Mammary epithelial cell (primary cell): ENCODE measurements around the gene RBMS3.

Experiments
- EZH2 ChIP-seq: IDR thresholded peaks from 2 replicates; pipeline ENCODE4 v1.6.1; 2012; ENCODE audit warnings: low read length, inconsistent platforms, borderline replicate concordance
- TF ChIP-seq, protein P1 (sequence below), 2 donors: IDR thresholded peaks in 1 of 2; conservative IDR thresholded peaks in 1 of 2; 2 replicates each; pipeline ENCODE4 v1.5.1; 2011 to 2012; ENCODE audit warnings: inconsistent platforms in 2 of 2, low read length in 2 of 2, mild to moderate bottlenecking in 2 of 2, control low read depth in 1 of 2, low read depth in 1 of 2; ENCODE audit not compliant: insufficient read depth in 1 of 2; ENCODE audit errors: extremely low read depth in 1 of 2

DNA sequence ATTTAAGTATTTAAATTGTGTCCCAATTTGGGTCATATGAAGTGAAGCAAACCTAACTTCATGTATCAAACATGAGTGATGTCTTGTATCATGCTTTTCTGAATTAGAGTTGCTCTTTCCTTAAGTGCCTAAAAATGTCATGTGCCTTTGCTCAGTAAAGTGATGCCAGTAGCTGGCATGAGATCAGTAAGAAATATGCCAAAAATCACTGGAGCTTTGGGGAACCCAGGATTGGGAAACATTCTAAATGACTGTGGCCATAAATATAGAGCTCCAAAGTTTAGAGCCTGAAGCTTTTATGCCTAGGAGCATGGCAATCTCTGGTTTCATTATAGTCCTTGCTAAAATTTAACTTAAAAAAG is 33.8 kb downstream of the RBMS3 start:
- TF ChIP-seq EZH2, result no peak
- TF ChIP-seq, protein P1, sequence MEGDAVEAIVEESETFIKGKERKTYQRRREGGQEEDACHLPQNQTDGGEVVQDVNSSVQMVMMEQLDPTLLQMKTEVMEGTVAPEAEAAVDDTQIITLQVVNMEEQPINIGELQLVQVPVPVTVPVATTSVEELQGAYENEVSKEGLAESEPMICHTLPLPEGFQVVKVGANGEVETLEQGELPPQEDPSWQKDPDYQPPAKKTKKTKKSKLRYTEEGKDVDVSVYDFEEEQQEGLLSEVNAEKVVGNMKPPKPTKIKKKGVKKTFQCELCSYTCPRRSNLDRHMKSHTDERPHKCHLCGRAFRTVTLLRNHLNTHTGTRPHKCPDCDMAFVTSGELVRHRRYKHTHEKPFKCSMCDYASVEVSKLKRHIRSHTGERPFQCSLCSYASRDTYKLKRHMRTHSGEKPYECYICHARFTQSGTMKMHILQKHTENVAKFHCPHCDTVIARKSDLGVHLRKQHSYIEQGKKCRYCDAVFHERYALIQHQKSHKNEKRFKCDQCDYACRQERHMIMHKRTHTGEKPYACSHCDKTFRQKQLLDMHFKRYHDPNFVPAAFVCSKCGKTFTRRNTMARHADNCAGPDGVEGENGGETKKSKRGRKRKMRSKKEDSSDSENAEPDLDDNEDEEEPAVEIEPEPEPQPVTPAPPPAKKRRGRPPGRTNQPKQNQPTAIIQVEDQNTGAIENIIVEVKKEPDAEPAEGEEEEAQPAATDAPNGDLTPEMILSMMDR (conservative IDR thresholded peaks at IDR 0.05 in 1 of 2, IDR thresholded peaks at IDR 0.05 in 1 of 2; ENCODE audit: extremely low read depth in 1 of 2, insufficient read depth in 1 of 2, low read depth in 1 of 2, low read length in 2 of 2), result no peak
